ENCODE measurements around the gene FXYD3.

DNA sequence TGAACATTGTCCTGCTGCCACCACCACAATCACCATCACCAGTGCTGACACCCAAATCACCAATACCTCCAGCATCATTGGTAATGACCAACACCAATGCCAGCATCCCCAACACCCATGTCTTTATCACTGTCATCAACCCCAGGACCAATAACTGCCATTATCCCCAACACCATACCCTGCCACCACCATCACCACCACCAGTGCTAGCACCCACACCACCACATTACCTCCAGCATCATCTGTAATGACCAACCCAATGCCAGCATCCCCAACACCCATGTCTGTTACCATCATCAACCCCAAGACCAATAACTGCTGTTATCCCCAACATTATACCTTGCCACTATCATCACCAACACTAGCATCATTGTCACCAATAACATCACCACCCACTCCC is 16.6 kb downstream of the FXYD3 start:
- TF ChIP-seq, protein P1, sequence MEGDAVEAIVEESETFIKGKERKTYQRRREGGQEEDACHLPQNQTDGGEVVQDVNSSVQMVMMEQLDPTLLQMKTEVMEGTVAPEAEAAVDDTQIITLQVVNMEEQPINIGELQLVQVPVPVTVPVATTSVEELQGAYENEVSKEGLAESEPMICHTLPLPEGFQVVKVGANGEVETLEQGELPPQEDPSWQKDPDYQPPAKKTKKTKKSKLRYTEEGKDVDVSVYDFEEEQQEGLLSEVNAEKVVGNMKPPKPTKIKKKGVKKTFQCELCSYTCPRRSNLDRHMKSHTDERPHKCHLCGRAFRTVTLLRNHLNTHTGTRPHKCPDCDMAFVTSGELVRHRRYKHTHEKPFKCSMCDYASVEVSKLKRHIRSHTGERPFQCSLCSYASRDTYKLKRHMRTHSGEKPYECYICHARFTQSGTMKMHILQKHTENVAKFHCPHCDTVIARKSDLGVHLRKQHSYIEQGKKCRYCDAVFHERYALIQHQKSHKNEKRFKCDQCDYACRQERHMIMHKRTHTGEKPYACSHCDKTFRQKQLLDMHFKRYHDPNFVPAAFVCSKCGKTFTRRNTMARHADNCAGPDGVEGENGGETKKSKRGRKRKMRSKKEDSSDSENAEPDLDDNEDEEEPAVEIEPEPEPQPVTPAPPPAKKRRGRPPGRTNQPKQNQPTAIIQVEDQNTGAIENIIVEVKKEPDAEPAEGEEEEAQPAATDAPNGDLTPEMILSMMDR (IDR thresholded peaks at IDR 0.05) = no peak
- no peak for TF ChIP-seq POLR2A (IDR thresholded peaks at IDR 0.05)

Data from esophagus squamous epithelium (tissue), 4 donors.